NCI-H2227 (cell line): ENCODE results near the gene NAV2.

Source experiments
- DNase-seq: peaks from one replicate; lab custom pipeline; 2025; ENCODE audit not compliant: unreplicated experiment; lab: John Stamatoyannopoulos, UW

Gene NAV2

GRCh38 chr11:19827399-19828135, 114.9 kb downstream of the NAV2 start:
- DNase-seq, result no peak

DNA sequence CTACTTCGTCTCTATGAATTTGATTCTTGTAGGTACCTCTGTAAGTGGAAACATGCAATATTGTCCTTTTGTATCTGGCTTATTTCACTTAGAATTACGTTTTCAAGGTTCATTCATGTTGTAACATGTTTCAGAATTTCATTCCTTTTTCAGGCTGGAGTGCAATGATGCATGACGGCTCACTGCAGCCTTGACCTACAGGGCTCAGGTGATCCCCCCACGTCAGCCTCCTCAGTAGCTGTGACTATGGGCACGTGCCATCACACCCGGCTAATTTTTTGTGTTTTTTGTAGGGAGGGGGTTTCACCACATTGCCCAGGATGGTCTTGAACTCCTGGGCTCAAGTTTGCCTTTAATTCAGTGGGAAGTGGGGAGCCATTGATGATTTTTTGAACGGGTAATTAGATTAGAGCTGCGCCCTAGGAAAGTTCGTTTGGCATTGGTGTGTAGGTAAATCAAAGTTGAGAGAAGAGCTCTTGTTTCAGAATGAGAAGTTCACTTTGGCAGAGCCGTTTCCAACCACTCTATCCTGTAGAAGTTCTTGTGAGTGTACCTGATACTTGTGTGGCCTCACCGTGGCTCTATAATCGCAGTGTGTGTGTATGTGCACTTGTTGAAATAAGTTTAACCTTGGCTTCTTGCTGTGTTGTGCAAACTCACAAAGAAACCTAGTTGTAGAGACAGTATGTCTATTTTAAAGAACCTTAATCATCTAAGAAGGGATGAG, 115.9 kb downstream of the NAV2 start:
- DNase-seq, result no peak

DNA sequence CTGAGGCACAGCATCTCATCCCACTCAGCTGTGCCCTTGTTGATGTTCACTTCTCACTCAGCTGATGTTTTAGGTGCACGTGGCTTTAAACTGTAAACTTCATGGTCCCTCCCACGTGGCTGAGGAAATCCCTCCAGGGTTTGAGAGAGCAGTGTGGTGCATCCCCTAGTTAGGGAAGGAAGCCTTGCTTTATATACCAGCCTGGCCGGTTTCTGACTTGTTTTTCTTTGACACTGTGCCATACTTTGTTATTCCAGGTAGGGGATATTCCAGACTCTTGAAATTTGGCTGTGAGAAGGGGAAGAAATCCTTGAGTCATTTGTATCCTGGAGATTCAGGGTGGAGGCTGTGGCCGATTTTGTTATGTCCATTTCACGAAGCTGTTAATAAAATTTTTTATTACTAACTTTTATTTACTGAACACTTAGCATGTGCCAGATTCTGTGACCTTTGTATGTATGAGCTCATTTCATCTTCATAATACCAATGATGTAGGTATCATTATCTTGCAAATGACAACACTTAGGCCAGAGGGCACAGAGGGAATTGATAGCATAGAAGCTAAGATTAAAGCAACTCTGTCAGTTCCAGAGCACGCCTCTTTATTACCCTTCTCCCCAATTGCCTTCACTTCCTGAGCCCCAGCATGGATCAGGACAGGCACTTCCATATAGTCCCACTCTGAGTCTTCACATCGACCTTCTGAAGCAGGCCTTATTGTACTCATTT, 116.6 kb downstream of the NAV2 start:
- no peak for DNase-seq

DNA sequence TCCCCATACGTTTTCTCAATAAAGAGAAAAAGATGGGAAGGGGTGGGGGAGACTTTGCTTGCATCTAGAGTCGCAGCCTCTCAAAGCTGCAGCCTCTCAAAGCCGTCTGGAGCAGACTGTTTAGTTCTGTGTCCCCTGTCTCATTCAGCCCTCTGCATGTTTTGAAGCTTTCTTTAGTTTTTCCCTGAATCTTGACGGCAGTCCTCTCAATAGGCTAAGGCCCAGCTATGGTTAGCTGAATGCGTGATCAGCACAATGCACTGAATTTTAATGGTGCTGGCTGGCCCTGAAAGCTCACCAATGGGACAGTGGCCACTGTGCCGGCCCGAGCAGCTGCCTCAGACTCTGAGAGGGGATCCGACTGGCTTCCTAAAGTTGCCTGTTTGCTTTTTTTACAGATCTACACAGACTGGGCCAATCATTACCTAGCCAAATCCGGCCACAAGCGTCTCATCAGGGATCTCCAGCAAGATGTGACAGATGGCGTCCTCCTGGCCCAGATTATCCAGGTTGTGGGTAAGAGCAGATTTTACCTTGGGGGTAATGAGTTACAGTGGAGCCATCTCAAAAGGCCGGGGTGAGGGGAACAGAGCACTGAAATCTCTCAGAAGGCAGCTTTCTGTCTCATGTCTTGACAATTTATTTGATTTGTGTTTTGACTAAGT, 119.6 kb downstream of the NAV2 start:
- DNase-seq, result no peak

DNA sequence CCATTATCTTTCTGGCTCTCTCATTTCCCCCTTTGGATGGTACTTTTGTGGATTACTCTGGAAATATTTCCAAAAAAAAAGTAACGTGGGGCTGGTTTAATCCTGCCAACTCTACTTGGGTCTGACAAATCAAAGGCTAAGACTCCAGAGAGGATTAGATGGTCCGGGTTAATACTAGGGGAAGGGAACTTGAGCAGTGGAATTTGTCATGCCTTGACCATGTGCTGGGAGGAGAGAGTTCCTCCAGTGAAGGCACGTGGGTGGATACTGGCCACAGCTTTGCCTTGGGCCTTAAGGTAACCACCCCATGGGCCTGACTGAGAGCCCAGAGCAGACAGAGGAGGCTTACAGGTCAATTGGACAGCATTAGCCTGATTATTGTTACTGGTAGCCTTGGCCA, 120.3 kb downstream of the NAV2 start:
- DNase-seq, result no peak

DNA sequence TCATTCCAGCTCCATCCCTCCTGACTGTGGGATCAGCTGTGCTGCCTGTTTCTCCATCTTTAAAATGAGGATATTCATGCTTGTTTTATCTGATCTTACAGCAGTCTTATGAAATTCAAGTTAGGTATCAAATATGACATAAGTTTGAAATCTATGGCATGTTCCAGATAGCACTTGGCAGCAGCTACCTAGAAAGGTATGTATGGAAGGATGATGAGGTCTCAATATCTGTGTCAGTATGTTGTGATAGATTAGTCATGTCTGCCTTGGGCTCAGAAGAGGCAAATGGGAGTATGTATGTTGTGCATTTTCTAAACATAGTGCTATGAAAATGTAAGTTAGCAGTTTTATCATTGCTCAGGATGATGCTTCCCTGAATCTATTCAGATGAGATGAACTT, 122.1 kb downstream of the NAV2 start:
- DNase-seq, result no peak

DNA sequence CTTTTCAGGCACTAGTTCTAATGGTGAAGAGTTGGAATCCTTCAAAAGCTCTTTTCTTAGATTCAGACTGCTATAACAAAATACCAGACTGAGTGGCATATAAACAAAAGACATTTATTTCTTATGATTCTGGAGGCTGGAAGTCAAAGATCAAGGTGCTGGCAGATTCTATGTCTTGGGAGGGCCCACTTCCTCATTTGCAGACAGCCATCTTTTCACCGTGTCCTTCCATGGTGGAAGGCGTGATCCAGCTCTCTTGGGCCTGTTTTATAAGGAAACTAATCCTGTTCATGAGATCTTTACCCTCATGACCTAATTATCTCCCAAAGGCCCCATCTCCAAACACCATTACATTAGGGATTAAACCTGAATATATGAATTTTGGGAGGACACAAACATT, 124.0 kb downstream of the NAV2 start:
- DNase-seq, result no peak

- no peak for DNase-seq
Observed at GRCh38 chr11:19838994-19839768, 126.5 kb downstream of the NAV2 start.

- DNase-seq, result no peak
Observed at GRCh38 chr11:19840961-19841360, 128.3 kb downstream of the NAV2 start.

DNA sequence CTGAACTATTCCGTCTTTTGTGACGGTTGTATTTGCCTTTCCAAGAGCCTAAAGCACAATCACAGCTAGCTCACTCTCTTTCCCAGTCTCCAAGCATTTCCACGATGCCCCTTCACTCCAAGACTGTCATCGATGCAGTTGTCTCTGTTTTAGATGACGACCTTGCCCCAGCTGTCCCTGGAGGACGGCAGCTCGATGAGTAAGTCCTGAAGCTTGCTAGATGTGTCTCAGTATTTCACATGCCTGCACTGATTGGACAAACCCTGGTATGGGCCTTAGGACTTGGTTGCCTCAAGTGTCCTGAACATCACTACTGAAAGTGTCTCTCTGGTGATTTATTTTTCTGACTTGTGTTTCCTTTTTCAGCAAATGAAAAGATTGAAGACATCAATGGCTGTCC, 129.9 kb downstream of the NAV2 start:
- no peak for DNase-seq

GRCh38 chr11:19843079-19843478, 130.4 kb downstream of the NAV2 start:
- DNase-seq, result no peak

- DNase-seq, result no peak
Observed at GRCh38 chr11:19844012-19844411, 131.4 kb downstream of the NAV2 start.

DNA sequence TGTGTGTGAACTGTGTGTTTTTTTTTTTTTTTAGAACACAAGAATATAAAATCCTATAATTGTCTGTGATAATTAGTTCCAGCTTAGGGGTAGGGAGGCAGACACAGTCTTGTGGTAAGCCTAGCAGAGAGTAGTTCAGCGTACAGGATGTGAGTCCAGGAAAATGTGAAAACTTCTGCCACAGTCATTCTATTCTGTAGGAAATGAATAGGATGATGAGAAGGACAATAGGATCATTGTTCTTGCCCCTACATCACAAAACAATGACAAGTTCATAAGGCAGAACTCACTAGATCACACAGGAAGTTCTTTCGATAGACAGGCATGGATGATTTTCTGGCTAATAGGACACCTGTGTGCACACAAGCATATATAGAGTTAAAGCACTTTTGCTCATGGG, 132.2 kb downstream of the NAV2 start:
- DNase-seq, result no peak

- no peak for DNase-seq
Observed at GRCh38 chr11:19845626-19846025, 133.0 kb downstream of the NAV2 start.

- DNase-seq, result peak; percentile 50
Observed at GRCh38 chr11:19846654-19847305, 134.1 kb downstream of the NAV2 start.

- no peak for DNase-seq
Observed at GRCh38 chr11:19848219-19848618, 135.6 kb downstream of the NAV2 start.

DNA sequence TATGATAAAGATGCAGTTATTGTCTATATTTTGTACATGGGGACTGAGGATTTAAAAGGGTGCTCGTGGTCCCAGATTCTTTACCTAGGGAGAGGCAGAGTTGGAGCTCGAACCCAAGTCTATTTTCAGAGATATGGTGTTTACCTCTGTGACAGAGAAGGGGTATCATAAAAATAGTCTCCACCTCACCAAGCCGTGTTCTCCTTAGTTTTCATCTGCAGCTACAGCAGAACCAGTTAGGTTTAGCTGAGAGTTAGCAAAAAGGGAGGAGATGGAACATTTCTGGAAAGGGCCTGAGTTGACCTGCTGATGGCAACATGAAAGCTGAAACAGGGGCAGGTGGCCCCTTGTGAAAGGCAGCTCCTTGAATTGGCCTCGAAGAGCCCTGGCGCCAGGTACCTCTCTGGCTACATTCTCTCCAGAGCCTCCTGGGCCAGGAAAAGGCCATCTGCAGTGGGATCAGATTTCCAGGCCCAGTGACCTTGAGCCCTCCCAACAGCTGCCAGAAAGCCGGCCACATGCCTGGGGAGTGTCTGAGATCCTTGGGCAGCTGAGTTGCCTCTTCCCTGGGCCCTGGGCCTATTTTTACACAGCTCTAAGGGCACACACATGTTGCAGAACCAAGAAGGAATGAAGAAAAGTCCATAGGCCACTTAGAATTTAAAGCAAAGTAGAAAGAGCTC, 136.6 kb downstream of the NAV2 start:
- no peak for DNase-seq

DNA sequence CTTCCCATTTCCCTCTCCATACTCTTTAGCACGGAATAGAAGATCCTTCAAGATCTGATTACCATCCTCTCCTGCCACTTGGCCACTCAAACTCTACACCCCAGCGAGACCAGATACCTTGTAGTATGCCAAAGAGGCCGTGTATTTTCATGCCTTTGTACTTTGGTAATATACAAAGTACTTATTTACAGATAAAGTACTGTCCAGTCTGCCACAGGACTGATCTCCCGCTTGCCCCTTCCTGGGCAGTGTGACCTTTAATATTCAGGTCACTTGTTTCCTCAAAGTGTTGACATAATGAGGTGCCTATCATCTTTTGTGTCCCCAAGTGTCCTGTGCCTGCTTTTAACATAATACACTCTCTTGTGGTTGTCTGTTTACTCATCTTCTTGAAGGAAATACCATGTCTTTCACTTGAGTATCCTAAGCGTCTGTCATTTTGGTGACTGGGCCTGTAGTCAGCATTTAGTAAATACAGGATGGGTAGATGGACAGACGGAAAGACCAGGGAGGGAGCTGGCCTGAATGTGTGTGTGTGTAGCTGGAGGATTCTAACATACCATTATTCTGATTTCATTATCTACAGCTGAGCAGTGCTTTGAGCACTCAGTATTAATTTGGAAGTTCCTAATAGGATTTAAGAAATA, 137.4 kb downstream of the NAV2 start:
- no peak for DNase-seq

GRCh38 chr11:19852288-19852687, 139.7 kb downstream of the NAV2 start:
- no peak for DNase-seq
